Measurements from ENCODE around the gene MACROD1. TPM values are rescaled to one million over a fixed set of nuclear protein-coding genes. Genes with fewer than 3 reads are reported as not detected.

MACROD1 gene
- total RNA-seq, 2 donors from 2014 or later: 33.5 to 68.2 TPM

GRCh38 chr11:64148917-64149617 lies 16.8 kb downstream of the MACROD1 start:
- DNase-seq (ENCODE audit: low spot score): no peak
- Histone ChIP-seq H3K9me3 (no peaks in the 10 kb centered on the region), H3K4me1 (replicated peaks) (peaks cover 7% of the 10 kb centered on the region), H3K36me3 (no peaks in the 10 kb centered on the region), H3K27me3 (replicated peaks; ENCODE audit: insufficient read depth) (no peaks in the 10 kb centered on the region), H3K27ac (peak overlapping the region; percentile 50 to 66), H3K4me3 (no peak overlapping the region)
- intact Hi-C loops (cut with DNase I): loop anchor here (2.0 kb wide), 1 partner anchor 148 kb away; no protein-coding TSS in a partner anchor
- TF ChIP-seq CTCF (IDR thresholded peaks at IDR 0.05) (peak in 1 of 4 experiments; percentile 23), POLR2A (IDR thresholded peaks at IDR 0.05) (no peak)
- 72% methylated on average over 25 of the region's 25 CpGs for WGBS

DNA sequence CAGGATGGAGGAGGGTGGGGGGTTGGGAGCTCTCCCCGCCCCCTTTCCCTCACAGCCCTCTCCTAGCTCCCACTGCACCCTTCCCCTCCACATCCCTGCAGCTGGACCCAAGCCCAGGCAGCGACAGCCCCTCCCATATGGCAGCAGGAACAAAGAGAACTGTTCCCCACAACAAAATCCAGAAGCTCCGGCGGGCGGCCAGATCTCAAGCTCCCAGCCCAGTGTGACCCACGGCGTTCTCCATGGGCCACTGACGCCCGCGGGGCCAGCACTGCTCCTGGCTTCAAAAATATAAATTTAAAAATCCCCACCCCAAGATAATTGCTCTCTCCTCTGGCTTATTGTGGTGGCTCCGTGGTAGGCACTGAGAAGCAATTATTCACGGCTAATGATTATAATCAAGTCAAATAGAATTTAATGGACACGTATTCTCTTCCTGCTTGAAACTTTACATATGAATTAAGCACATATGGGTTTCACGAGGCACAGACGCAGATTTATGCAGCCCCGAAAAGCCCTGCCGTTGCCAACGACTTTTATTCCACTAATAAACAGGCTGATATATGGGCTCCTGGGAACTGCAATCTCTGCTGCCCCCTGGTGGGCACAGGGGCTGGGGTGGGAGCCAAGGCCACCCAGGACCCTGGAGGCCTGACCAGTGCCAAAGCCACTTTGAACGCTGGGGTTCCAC lies 17.5 kb downstream of the MACROD1 start:
- H3K4me1 ChIP-seq (replicated peaks): peaks cover 7% of the 10 kb centered on the region
- intact Hi-C loops (cut with DNase I): loop anchor here (2.0 kb wide), 1 partner anchor 148 kb away; no protein-coding TSS in a partner anchor
- H3K27me3 ChIP-seq (replicated peaks; ENCODE audit: insufficient read depth): no peaks in the 10 kb centered on the region
- TF ChIP-seq CTCF (IDR thresholded peaks at IDR 0.05) (peak; percentile 92 to 98 (median 96)), POLR2A (IDR thresholded peaks at IDR 0.05) (no peak), POLR2AphosphoS5 (IDR thresholded peaks at IDR 0.05) (peak; percentile 76)
- no peaks in the 10 kb centered on the region for H3K36me3 ChIP-seq
- 4% methylated on average over 19 of the region's 19 CpGs for WGBS
- peak; percentile 74 for DNase-seq (ENCODE audit: low spot score)
- peak overlapping the region; percentile 50 to 66 for H3K27ac ChIP-seq
- no peaks in the 10 kb centered on the region for H3K9me3 ChIP-seq
- H3K4me3 ChIP-seq: peak overlapping the region; percentile 16 to 26

- Histone ChIP-seq H3K4me1 (replicated peaks) (peaks cover 12% of the 10 kb centered on the region), H3K27ac (no peak overlapping the region), H3K9me3 (no peaks in the 10 kb centered on the region), H3K27me3 (replicated peaks; ENCODE audit: insufficient read depth) (no peaks in the 10 kb centered on the region), H3K36me3 (no peaks in the 10 kb centered on the region), H3K4me3 (no peak overlapping the region)
- WGBS: 89% methylated on average over 22 of the region's 22 CpGs
- TF ChIP-seq POLR2A (IDR thresholded peaks at IDR 0.05) (no peak), CTCF (IDR thresholded peaks at IDR 0.05) (peak in 3 of 4 experiments; percentile 38 to 63 (median 42)), POLR2AphosphoS5 (IDR thresholded peaks at IDR 0.05) (no peak)
- intact Hi-C loops (cut with DNase I): no loop called here
- no peak for DNase-seq (ENCODE audit: low spot score)
Measured at GRCh38 chr11:64146036-64146955, 19.6 kb downstream of the MACROD1 start.

- Histone ChIP-seq H3K27me3 (replicated peaks; ENCODE audit: insufficient read depth) (no peaks in the 10 kb centered on the region), H3K4me3 (no peak overlapping the region), H3K27ac (no peak overlapping the region), H3K9me3 (no peaks in the 10 kb centered on the region), H3K4me1 (replicated peaks) (peaks cover 16% of the 10 kb centered on the region), H3K36me3 (no peaks in the 10 kb centered on the region)
- TF ChIP-seq CTCF (IDR thresholded peaks at IDR 0.05) (no peak), POLR2A (IDR thresholded peaks at IDR 0.05) (no peak), POLR2AphosphoS5 (IDR thresholded peaks at IDR 0.05) (no peak)
- no peak for DNase-seq (ENCODE audit: low spot score)
- intact Hi-C loops (cut with DNase I): no loop called here
- 89% methylated on average over 38 of the region's 41 CpGs for WGBS
Measured at GRCh38 chr11:64144587-64145472, 21.1 kb downstream of the MACROD1 start.

All from prostate gland (tissue), 2 donors.